Suppressor macrophage (primary cell): ENCODE data around the gene FITM1.

ENCODE experiments used
- DNase-seq, 4 experiments: peaks; one replicate each; pipeline ENCODE4 v3.0.0-alpha.2; 2020 to 2022

The FITM1 gene

DNA sequence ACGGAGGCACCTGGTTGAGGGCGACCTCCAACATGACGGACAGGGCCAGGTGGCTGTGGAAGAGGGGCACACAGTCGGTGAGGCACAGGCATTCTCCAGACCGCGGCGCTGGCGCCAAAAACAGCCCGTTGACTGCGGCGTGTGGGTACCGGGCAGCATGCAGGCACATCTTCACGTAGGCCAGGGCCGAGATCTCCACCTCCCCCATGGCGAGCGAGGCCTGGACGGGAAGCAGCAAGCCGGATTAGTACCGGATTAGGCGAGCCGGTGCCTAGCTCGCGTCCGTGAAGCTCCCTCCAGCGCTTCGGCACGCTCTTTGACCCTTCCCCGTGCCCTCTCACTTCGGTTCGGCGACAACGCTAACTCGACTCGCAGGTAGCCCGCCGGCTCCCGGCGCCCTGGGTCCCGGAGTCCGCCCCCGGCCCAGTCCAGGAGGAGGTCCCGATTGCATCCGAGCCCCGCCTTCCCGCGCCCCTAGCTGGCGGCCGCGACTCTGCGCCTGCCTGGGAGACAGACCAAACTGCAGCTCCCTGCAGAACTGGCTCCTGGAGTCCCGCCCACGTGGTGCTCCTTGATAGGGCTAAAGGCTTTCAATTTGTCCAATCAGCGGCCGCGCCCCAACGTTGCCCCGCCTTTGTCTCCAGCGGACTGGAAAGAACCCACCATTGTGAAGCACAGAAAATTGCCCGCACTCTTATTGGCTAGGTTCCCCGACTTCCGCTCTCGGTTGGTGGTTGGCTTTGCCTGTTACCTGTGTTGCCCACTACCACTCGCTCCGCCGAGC is 10.8 kb downstream of the FITM1 start, which contains the start of gene EMC9:
EMC9 (minus strand) TSS at position 495 of the 784 bp plus-strand sequence; CDS start at position 208, 287 bp downstream.
- DNase-seq = peak; percentile 100

DNA sequence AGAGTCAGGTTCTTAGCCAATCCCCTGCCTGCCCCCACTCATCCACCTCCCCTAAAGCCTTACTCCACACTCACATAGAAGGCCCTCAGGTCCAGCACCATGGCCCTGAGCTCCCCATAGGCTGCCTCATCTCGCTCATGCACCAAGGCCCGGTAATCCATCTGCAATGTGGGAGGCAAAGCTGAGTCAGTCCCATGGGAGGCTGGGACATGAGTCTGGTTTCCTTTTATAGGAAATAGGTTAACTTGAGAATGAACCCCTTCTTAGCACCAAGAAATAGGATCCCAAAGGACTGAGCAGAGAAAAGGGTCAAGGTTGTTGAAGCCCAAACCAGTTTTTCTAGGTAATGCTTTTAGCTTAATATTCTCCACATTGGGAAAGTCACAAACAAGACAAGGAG is 13.1 kb downstream of the FITM1 start:
- peak in 2 of 4 experiments; percentile 29 to 31 for DNase-seq

DNA sequence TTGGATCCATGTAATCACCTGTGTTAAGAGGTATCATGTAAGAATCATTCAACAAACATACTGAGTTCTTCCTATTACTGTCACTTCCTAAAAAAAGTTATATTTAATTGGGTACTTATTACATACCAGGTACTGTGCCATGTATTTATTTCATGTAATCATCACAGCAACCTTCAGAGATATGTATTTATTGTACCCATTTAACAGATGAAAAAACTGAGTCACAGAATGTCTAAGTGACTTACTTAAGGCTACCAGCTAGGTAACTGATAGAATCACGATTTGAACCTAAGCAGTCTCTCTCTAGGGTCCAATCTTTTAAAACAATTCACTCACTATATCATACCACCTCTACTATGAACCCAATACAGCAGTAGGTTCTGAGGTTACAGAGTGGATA is 14.0 kb downstream of the FITM1 start:
- DNase-seq = no peak

DNA sequence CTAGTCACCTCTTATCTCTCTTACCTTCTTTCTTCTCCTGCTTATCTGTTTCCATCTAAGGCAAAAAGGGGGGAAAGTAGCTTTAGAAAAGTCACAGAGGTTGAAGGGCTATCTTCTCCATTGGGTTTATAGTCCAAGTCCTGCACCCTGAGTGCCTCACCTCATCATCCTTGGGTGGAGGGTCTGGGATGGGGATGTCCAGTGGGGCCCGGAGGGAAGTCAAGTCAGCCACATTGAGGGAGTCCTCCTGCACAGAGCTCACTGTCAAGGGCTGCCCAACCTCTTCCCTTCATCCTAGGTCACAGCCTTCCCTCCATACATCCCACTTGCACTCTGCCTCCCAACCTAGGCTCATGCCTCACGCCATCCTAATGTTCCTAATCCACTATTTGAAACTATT is 14.8 kb downstream of the FITM1 start:
- DNase-seq = no peak

DNA sequence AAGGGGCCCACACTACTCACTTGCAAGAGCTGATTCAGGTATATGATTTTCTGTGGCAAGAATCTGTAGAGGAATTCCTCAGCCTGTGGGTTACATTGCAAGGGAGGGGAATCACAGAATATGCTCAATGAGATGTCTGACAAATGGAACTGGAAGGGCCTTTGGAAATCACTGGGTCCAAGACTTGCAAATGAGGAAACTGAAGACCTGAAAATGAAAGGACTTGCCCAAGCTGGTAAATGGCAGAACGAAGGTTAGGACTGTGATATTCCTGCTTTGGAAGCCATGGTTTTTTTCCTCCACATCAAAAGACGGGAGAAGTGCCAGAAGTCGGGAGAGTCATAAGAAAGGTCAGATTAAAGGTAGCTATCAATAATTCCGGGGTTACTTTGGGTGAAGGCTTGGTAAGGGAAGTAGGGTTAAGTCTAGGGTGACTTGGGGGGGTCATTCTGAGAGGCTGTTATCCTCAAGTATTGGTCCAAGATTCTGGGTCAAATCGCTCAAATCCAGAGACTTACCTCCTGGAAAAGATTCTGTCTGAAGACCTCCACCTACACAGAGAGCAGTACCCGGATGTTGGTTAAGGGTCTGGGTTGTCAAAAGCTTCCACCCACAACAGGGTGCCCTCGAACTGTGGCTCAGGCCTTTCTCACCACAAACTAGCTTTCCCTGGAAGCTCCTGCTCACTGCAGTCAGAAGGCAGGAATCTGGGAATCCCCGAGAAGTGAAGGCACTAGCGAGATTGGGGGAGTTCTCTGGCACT is 15.4 kb downstream of the FITM1 start:
- DNase-seq = peak; percentile 14 to 52 (median 44)

DNA sequence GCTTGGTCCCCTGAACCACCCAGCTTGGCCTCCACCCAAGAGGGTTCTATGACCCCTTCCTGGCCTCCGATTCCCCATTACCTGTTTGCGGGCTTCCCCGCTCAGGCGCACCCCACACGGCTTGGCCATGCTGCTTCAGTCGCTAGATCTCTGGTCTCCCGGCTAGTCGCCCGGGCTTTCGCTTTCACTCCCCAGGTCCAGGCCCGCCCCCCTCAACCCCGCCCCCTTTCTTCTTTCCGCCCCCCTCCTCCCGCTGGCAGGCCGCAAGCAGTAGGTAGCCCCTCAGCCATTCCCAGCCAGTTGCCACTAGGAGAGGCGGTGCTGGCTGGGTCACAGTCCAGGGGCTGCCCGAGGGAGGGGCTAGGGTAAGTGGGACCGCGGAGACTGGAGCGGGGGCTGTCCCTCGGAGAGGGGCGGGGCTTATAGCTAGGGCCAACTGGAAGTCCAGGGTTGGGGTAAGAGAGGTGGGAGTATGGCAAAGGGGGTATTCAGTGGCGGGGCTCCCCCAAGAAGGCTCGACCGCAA is 16.1 kb downstream of the FITM1 start, which contains the start of gene PSME2:
PSME2 (minus strand) TSS at position 158 of the 525 bp plus-strand sequence; CDS start at position 129, 29 bp downstream.
- peak; percentile 95 to 98 (median 97) for DNase-seq

DNA sequence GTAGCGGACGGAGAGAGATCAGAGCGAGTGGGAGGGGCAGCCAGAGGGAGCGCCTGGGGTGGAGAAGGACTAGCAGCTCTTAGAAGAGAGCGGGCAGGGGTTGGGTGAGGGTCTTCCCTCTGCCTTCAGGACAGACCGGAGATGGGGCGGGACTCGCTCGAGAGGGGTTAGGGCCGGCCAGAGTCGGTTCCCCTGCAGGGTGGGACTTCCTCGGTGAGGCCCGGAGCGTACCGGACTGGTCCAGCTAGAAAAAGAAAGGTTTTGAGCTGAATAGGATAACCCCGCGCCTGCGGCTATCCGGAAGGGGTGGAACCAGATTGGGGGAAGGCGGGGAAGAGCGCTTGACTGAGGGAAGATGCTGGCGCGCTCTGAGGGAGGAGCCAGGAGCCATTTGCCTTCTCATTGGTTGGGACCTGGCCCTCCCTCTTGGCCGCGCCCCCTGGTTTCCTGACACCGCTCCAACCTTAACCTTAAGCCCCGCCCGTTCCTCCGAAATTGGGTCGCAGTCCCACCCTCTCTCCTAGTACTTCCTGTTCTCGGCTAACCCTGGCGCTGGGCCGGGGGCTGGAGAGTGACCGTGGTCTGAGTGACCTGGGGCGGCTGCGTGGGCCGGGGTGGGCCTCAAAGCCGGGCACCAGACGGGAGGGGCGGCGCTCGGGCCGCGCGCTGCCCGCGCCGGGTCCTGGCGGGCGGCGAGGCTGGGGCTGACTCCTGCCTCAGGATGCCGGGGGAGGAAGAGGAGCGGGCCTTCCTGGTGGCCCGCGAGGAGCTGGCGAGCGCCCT is 16.7 kb downstream of the FITM1 start, which contains the start of gene RNF31:
RNF31 (plus strand) TSS at position 521 of the 783 bp plus-strand sequence; CDS start at position 722, 201 bp downstream.
- peak; percentile 98 to 99 (median 99) for DNase-seq

DNA sequence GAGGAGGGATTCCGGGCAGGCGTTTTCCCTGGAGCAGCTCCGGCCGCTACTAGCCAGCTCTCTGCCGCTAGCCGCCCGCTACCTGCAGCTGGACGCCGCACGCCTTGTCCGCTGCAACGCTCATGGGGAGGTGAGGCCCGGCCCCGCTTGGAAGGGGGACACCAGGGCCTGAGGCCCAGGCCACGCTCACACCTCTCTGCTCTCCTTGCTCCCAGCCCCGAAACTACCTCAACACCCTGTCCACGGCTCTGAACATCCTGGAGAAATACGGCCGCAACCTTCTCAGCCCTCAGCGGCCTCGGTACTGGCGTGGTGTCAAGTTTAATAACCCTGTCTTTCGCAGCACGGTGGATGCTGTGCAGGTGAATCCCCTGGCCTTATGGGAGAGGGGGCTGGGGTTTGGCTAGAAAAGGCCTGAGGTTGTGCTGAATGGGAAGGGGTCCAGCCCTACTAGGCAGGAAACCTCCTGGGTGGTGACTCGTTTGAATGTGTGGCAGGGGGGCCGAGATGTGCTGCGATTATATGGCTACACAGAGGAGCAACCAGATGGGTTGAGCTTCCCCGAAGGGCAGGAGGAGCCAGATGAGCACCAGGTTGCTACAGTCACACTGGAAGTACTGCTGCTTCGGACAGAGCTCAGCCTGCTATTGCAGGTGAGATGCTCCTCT is 17.4 kb downstream of the FITM1 start:
- no peak for DNase-seq

DNA sequence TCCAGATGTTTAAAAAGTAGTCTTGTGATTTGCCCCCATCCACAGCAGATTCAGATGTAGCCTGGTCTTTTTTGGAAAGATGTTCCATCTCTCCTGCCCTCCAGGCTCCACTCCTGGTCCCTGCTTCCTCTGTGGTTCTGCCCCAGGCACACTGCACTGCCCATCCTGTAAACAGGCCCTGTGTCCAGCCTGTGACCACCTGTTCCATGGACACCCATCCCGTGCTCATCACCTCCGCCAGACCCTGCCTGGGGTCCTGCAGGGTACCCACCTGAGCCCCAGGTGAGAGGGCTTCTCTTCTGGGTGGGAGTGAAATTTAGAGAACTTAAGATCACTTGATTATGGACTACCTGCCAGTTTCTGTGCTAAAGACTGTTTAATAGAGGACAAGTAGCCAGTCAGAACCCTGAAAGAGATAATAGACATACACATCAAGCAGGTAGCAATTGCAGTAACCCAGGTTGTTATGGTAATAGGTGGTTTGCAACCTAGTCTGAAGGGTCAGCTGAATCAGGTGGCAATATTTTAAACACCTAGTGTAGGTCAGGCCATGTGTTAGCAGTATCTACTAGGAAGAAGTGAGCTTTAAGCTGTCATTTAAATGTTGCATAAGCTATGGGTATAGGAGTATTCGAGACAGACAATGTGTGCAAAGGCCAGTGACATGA is 19.0 kb downstream of the FITM1 start:
- no peak for DNase-seq

DNA sequence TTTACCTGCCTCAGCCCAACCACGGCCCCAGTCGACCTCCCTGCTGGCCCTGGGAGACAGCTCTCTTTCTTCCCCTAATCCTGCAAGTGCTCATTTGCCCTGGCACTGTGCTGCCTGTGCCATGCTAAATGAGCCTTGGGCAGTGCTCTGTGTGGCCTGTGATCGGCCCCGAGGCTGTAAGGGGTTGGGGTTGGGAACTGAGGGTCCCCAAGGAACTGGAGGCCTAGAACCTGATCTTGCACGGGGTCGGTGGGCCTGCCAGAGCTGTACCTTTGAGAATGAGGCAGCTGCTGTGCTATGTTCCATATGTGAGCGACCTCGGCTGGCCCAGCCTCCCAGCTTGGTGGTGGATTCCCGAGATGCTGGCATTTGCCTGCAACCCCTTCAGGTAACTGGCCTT is 19.6 kb downstream of the FITM1 start:
- DNase-seq = no peak

DNA sequence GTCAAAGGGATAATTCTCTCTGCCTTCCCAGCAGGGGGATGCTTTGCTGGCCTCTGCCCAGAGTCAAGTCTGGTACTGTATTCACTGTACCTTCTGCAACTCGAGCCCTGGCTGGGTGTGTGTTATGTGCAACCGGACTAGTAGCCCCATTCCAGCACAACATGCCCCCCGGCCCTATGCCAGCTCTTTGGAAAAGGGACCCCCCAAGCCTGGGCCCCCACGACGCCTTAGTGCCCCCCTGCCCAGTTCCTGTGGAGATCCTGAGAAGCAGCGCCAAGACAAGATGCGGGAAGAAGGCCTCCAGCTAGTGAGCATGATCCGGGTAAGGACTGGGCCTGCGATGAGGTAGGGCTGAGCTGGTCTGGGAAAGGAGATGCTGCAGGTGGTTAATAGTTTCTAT is 20.1 kb downstream of the FITM1 start:
- DNase-seq = no peak

DNA sequence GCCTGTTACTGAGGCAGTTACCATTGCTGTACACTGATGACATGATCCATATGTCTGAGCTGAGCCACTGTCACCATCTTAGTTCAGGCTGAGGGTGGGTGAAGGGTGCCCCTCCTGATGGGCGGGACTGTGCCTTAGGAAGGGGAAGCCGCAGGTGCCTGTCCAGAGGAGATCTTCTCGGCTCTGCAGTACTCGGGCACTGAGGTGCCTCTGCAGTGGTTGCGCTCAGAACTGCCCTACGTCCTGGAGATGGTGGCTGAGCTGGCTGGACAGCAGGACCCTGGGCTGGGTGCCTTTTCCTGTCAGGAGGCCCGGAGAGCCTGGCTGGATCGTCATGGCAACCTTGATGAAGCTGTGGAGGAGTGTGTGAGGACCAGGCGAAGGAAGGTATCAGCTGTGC is 20.5 kb downstream of the FITM1 start:
- no peak for DNase-seq

DNA sequence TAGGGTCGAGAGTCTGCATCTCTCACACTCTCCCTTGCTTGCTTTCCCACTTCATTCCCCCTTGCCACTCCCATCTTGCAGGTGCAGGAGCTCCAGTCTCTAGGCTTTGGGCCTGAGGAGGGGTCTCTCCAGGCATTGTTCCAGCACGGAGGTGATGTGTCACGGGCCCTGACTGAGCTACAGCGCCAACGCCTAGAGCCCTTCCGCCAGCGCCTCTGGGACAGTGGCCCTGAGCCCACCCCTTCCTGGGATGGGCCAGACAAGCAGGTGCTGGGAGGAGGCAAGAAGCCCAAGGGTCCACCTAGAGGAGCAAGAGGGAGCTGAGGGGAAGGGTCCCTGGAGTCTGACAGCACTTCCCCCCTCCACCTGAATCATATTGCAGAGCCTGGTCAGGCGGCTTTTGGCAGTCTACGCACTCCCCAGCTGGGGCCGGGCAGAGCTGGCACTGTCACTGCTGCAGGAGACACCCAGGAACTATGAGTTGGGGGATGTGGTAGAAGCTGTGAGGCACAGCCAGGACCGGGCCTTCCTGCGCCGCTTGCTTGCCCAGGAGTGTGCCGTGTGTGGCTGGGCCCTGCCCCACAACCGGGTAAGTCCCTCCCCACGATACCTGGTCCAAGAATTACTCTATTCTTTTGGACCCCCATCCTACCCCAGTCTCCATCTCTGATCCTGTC is 21.1 kb downstream of the FITM1 start:
- no peak for DNase-seq

DNA sequence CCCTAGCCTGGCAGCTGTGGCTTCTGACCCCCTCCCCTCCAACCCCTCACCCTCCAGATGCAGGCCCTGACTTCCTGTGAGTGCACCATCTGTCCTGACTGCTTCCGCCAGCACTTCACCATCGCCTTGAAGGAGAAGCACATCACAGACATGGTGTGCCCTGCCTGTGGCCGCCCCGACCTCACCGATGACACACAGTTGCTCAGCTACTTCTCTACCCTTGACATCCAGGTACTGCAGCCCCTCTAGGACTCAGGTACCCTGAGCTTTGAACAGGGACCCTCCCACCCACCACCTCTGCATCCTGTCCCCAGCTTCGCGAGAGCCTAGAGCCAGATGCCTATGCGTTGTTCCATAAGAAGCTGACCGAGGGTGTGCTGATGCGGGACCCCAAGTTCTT is 24.6 kb downstream of the FITM1 start:
- DNase-seq = no peak

DNA sequence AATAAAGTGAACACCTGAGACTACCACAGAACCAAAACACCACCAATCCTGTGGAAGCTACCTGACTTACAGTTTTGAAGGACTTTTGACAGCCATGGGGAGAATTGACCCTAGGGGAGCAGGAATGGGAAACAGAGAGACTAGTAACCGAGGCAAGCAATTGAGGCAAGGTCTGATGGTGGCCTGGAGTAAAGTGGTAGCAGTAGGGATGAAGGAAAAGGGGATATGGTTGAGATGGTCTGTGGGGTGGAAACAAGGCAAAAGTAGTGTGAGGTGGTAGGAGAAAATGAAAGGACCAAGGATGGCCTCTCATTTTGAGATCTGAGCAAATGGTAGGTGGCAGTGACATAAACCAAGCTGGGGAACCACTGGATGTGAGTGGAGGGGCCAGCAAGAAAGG is 26.4 kb downstream of the FITM1 start:
- no peak for DNase-seq

DNA sequence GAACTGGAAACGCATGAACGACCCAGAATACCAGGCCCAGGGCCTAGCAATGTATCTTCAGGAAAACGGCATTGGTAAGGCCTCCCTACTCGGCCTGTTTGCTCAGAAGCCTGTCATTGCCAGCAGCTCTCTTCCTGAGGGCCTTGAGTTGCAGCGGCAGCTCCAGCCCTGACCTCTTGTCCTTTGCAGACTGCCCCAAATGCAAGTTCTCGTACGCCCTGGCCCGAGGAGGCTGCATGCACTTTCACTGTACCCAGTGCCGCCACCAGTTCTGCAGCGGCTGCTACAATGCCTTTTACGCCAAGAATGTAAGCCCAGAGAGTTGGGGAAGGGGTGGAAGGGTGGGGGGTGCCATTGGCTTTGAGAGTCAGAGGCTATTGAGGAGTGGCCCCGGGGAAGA is 26.9 kb downstream of the FITM1 start:
- DNase-seq = no peak

DNA sequence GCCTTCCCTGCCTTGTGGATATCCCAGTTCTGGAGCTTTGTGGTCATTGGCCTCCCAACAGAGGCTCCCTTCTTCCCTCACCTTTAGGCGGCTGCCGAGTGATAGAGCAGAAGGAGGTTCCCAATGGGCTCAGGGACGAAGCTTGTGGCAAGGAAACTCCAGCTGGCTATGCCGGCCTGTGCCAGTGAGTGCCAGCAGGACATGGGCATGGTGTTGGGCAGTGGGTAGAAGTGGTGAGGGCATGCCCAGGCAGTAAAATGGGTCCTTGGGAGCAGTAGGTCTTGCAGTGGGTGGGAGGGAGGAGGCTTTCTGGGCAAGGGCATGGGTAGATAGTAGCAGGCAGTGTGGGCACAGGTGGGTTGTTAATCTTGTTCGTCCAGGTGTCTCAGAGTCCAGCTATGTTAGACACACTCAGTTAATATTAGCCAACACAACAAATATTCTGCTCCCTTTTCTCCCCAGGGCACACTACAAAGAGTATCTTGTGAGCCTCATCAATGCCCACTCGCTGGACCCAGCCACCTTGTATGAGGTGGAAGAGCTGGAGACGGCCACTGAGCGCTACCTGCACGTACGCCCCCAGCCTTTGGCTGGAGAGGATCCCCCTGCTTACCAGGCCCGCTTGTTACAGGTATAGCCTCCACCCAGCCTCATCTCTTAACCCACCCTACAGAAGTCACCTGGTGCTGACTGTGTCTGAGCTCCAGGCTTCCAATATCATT is 29.5 kb downstream of the FITM1 start:
- no peak for DNase-seq

DNA sequence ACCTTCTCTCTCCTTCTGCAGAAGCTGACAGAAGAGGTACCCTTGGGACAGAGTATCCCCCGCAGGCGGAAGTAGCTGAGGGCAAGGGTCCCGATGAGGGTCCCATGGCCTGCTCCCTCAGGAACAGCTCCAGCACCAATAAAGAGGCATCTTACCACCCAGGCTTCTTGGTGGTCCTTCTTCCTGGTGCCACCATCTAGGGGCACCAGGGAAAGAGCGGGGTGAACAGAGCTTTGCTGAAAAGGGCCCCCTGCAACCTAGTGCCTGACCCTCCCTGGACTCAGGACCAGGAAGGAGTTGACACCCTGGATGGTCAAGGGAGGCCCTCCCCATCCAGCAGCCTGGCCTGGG is 30.0 kb downstream of the FITM1 start:
- DNase-seq = no peak

DNA sequence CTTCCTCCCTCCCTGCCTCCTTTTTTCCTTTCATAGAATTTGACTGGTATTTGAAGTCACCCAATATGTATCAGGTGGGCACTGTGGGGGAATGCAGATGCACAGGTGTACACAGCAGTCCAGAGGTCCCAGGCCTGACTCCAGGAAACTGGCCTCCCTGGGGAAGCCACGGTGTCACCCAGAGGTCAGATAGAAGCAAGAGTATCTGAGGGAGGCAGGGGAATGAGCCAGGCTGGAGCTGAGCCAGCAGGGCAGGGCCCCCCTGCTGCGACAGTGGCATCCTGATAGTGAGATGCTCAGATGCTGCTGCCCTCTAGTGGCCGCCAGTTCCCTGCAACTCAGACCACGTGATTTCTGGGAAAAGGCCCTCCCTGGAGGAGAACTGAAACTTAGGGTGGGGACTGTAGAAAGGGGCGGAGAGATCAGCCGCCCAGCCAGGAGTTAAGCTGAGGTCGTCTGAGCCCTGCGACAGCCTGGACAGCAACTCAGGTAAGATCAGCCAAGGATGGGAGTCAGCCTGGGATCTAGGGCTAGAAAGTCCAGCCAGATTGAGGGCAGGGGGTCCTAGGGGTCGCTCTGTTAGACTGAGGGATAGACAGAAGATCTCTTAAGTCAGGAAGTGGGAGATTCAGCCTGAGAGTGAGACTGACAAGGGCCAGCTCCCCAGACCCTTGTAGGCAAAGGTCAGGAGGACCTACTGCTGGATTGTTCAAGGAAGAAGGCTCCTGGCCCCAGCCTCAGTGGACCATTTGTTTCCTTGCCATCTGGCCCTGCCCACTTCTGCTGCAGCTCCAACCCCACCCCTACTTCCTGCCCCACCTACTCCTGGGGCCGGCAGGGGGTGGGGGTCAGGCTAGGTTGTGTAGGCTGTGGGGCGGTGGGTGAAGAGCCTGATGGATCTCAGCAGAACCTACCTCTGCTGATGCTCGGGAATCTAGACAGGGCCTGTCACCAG is 30.7 kb downstream of the FITM1 start, which contains the start of gene IRF9:
IRF9 (plus strand) TSS at position 416 of the 955 bp plus-strand sequence. CDS start 880 bp downstream, outside the sequence.
- DNase-seq = peak; percentile 96 to 98 (median 96)
